Stimulated activated naive CD4-positive, alpha-beta T cell treated with Interleukin-2 at 50 U/mL for 16 hours (primary cell): ENCODE measurements around the gene PICALM.
"Not testable (repeated sequence)": the region's sequence is repeated elsewhere in the genome, so short reads cannot be mapped to it uniquely, and the experiment has no call there.

Source experiments
- DNase-seq: peaks from one replicate; lab custom pipeline; 2025; lab: John Stamatoyannopoulos, UW

The PICALM gene

GRCh38 chr11:85939099-85940015 lies 129.5 kb downstream of the PICALM start:
- DNase-seq, result no peak

- no peak for DNase-seq
Observed at GRCh38 chr11:85937835-85938234, 131.0 kb downstream of the PICALM start.

GRCh38 chr11:85935751-85936150 lies 133.1 kb downstream of the PICALM start:
- DNase-seq, result no peak

- DNase-seq, result no peak
Observed at GRCh38 chr11:85934596-85935169, 134.2 kb downstream of the PICALM start.

- DNase-seq, result no peak
Observed at GRCh38 chr11:85930879-85931366, 138.0 kb downstream of the PICALM start.

- DNase-seq, result not testable (repeated sequence)
Observed at GRCh38 chr11:85926653-85927214, 142.2 kb downstream of the PICALM start.

GRCh38 chr11:85923455-85923854 lies 145.4 kb downstream of the PICALM start:
- DNase-seq, result no peak

- DNase-seq, result no peak
Observed at GRCh38 chr11:85922367-85922766, 146.5 kb downstream of the PICALM start.

- DNase-seq, result no peak
Observed at GRCh38 chr11:85918910-85919794, 149.7 kb downstream of the PICALM start.

- DNase-seq, result no peak
Observed at GRCh38 chr11:85914425-85914824, 154.5 kb downstream of the PICALM start.

- no peak for DNase-seq
Observed at GRCh38 chr11:85913513-85913912, 155.4 kb downstream of the PICALM start.

GRCh38 chr11:85912414-85912813 lies 156.5 kb downstream of the PICALM start:
- DNase-seq, result no peak
